GM18868 (cell line): ENCODE measurements around the gene IGF2BP2.
"Not testable (repeated sequence)": the region's sequence is repeated elsewhere in the genome, so short reads cannot be mapped to it uniquely, and the experiment has no call there.

Experiments used
- ATAC-seq: cut with Tn5 transposase; IDR thresholded peaks from one replicate; pipeline ENCODE4 v1.9.1; 2021; ENCODE audit warnings: mild to moderate bottlenecking, moderate library complexity; ENCODE audit not compliant: unreplicated experiment

IGF2BP2 gene

DNA sequence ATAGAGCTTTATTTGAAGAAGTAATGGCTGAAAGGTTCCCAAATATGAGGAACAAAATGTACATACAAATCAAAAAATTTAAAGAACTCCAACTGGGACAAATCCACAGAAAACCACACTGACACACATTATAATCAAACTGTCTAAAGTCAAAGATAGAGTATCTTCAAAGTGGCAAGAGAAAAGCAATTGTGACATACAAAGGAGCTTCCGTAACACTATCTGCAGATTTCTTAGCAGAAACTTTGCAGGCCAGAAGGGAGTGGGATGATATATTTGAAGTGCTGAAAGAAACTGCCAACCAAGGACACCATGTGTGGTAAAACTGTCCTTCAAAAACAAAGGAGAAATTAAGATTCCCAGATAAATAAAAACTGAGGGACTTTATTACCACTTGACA is 146.8 kb downstream of the IGF2BP2 start:
- no peak for ATAC-seq

DNA sequence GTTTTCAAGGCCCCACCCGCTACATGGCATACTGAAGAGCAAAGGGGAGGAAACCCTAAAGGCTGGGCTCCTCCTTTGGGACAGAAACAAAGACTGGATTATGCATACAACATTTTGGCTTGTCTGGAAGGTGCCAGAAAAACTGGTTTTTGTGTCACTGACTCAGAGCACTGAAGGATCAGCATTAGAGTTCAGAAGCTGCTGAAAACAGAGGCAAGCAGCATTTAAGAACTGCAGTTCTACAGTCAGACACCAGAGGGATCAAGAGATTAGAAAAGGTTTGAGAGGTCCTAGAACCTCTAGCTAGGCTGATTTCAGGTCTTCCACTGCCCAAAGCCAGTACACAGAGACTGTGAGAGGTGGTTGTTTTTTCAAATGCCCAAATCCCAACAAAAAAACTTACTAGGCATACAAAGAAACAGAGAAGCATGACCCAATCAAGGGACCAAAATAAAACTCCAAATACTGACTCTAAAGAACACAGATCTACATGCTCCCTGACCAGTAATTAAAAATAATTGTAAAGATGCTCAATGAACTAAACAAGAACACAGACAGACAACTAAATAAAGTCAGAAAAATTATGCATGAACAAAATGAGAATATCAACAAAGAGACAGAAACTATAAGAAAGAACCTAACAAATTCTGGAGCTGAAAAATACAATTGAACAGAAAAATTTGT is 147.6 kb downstream of the IGF2BP2 start:
- ATAC-seq = no peak

DNA sequence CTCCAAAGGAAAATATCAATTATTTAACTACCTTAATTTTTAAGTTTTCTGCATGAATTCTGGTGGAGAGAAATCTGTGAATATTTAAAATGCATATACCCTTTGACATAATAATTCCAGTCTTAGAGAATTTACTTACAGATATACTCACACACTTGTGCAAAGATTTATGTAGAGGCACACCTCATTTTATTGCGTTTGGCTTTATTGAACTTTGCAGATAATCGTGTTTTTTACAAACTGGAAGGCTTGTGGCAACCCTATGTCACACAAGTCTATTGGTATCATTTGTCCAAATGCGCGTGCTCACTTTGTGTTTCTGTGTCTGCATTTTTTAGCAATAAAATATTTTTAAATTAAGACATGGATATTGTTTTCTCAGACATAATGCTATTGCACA is 157.3 kb downstream of the IGF2BP2 start:
- no peak for ATAC-seq

DNA sequence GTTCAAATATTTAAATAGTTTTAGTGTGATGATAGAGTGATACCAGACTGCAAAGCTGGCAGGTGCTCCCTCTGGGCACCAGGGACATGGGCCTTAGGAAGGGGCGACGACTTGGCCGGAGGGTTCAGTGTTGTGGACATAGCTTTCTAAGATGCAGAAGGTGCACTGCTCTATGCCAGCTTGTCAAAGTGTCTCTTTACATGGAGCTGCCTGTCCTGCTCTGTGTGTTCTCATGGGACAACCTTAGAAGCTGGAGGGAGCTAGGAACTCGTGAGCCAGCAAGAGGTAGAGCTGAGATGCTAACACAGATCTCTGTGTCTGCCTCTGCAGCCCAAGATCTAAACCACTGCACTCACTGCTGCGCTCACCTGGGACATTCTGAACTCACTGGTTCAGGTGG is 160.9 kb downstream of the IGF2BP2 start:
- no peak for ATAC-seq

DNA sequence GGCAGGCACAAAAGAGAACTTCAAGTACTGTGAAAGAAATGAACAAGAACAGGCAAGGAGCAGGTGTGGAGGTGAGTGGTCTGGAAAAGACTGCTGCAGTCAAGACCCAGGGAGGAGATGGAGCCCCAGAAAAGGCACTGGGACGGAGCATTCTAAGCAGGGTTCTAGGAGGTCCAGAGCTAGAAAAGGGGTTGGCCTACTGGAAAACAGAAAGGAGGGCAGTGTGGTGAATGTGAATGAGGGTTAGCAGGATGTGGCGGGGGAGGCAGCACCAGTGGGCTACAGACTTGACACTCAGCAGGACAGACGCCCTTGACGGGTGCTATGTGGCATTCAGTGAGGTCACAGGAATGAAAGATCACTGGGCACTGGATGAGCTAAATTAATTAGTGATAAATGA is 163.1 kb downstream of the IGF2BP2 start:
- no peak for ATAC-seq

DNA sequence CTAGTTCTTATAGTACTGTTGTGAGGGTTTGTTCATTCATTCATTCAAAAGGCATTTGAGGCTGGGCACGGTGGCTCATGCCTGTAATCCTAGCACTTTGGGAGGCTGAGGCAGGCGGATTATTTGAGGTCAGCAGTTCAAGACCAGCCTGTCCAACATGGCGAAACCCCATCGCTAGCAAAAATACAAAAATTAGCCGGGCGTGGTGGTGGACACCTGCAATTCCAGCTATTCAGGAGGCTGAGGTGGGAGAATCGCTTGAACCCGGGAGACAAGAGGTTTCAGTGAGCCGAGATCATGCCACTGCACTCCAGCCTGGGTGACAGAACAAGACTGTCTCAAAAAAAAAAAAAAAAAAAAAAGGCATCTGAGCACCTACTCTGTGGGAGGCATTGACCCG is 163.5 kb downstream of the IGF2BP2 start:
- not testable (repeated sequence) for ATAC-seq

DNA sequence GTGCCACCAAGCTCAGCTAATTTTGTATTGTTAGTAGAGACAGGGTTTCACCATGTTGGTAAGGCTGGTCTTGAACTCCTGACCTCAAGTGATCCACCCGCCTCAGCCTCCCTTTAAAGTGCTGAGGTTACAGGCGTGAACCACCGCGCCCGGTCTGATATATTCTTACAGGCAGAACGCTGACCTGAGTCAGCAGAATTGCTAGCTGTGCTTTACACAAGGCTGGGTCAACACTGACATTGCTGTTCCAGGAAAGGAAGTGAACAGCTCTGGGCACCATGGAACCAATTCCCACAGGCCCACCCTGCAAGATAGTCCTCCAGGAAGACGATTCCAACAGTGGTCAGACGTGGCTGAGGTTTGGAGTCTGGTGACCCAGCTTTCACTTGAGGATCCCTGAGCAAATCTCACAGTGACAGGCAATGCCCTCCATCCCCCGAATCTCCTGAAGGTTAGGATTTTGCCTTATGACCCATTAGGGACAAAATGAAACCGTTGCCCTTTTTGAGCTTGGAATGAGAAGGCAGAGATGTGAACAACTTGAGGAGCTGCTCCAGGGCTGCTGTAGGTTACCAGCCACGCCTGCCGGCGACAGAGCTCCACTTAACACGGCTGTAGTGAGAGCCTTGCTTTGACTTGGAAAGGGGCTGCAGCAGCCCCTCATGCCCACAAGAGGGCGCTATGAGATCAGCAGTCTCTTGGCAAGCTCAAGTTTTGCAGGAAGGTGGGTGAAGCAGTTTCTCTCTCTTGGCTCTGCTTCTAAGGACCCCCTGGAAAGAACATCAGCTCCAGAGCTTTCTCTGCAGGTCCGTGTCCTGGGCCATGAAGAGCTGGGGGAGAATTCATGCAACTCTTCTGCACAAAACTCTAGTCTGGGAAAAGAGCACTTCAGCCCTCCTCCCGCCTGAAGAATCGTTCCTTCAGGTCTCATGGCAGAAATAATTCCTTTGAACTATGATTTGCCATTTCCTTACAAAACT is 164.6 kb downstream of the IGF2BP2 start:
- peak; percentile 65 for ATAC-seq

DNA sequence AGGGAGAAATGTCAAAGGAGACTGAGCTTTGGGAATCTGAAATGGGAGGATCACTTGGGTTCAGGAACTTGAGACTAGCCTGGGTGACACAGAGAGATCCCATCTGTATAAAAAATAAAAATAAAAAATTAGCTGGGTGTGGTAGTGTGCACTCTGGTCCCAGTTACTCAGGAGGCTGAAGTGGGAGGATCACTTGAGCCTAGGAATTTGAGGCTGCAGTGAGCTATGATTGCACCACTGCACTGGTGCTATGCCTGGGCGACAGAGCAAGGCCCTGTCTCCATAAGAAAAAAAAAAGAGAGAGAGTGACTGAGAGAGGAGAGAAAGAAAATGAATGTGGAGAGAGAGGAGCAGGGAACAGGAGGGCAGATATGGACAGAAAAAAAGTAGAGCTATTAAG is 165.9 kb downstream of the IGF2BP2 start:
- ATAC-seq = no peak

DNA sequence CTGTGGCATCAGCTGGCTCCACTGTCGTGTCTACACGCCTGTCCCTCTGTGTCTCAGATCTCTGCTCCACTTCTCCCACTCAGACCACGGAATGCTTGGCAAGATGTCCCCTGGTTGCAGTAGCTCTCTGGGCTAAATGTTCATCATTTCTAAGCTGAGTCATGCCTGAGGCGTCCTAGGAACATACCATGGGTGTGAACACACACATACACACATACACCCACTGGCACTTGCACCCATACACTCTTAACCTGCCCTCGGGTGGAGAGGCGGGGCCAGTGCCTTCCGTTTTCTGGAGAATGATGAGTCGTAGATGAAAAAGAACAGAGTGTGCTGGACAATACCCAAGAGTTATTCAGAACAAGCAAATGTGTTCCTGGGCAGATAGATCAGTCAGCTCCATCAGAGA is 166.3 kb downstream of the IGF2BP2 start:
- no peak for ATAC-seq

DNA sequence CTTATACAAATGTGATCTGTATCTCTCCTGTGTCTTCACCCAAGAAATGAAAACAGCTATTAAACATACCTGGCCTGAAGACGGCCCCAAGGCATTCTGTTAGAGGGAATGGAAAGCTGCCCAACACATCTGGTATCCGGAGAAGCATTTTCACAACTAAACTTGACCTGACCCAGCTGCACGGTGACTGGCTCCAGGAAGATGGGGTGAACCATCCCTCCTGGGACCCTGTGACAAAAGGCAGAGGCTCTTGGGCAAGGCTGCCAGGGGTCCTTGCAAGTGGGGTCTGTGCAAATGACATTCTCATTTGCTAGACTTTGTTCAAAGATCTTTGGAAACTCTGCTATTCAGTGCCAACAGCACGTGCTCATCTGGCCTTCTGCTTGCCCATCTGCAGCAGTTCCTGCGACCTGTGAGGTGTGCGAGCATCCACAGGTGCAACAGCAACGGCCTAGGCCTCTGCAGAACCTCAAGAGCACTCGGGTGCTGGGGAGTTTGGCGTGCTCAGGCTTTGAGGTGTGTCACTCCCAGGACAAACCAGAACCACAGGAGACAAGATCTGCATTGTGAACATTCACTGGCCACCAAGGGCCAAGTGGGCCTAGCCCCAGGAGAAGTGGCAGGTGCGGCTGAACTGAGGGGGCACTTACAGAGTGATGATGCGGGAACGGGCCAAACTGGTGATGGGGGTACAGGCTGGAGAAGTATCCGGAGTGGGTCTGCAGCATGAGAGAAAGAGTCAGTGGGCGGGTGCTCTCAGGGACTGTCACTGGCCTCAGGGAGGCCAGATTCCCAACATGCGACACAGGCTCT is 166.9 kb downstream of the IGF2BP2 start:
- no peak for ATAC-seq

DNA sequence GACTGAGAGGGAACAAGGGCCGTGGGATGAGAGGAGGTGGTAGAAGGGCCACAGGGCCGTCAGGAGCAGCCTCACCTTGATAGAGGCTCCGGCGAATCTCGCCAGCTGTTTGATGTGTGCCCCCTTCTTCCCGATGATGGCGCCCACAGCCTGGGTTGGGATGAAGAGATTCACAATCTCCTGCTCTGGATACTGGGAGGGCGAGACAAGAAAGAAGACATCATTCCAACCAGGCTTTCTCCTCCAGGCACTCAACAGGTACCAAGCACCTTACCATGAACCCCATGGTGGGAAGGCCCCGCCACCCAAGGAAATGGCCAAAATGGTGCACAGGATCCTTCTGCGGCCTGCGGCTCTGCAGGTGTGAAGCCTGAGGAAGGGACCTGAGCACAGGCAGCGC is 167.6 kb downstream of the IGF2BP2 start:
- no peak for ATAC-seq

DNA sequence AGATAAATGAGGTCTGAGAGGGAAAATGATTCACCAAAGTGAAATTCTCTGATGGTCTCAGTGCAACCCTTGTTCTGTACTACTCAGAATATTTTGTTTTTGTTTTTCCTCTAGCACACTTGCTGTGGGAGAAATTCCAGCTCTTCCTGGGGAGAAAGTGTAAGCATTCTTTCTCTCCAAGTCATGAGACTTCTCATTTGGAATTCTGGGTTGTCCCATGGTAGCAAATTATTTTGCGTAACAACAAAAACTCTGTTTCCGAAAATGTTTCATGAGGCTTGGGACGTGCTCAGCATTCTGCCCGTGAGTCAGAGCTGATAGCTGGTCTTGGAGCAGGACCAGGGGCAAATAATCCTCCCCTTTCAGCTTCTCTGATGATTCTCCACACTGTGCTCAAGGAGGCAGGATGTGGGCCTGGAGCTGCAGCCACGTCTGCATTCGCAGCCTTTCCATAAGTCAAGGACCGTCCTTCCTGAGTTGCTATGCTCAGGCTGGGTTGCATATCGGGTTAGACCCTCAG is 168.5 kb downstream of the IGF2BP2 start:
- ATAC-seq = no peak

DNA sequence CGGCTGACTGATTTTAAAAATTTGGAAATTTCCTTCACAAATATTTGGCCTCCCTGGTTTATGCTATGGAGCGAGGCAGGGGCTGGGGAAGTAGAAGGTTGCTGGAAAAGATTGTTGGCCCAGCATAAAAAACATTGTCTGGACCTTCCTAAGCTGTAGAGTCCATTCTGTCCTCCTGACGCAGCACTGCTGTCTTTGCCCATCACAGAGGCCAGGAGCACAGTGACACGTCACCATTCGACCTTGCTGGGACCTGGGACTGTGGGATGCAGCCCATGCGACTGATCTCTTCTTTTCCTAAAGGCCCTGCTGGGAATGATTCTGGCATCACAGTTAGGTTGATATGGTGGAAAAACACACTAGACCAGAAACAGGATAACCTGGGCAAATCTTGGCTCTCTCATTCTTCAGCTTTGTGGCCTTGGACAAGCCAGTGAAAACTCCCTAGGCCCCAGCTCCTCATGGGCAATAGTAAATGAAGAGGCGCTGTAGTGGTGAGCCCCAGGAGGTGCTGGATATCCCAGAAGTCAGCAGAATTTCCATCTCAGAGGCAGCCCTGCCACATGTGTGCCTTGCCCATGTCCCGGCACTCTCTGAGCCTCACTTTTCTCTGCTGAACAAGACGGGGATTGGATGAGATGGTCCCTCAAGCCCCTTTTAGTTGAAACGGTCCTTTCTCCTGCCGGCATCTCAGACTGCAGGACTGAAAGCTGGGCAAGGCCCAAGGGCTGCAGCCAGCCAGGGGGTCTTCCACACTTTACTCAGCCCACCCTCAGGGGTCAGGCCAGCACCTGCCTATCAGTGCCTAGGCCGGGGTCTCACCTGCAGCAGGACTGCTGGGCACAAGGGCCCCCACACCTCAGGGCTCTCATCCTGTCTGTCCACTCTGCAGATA is 169.2 kb downstream of the IGF2BP2 start:
- no peak for ATAC-seq

DNA sequence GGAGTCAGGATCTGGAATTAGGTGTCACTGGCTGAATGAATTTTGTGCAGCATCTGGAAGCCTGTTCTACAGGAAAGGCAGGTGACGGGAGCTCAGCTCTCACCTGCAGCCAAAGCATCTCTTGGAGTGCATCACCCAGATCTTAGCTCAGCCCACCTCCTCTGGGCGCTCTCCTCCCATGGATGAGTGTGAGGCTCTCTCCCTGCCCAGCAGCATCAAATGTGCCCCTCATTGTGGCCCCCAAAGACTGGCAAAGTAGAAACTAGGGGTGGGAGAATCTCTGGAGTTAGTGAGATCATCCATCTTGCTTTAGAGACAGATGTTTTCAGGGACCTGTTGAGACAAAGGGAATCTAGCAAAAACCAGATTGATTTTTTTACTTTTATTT is 170.1 kb downstream of the IGF2BP2 start:
- no peak for ATAC-seq

DNA sequence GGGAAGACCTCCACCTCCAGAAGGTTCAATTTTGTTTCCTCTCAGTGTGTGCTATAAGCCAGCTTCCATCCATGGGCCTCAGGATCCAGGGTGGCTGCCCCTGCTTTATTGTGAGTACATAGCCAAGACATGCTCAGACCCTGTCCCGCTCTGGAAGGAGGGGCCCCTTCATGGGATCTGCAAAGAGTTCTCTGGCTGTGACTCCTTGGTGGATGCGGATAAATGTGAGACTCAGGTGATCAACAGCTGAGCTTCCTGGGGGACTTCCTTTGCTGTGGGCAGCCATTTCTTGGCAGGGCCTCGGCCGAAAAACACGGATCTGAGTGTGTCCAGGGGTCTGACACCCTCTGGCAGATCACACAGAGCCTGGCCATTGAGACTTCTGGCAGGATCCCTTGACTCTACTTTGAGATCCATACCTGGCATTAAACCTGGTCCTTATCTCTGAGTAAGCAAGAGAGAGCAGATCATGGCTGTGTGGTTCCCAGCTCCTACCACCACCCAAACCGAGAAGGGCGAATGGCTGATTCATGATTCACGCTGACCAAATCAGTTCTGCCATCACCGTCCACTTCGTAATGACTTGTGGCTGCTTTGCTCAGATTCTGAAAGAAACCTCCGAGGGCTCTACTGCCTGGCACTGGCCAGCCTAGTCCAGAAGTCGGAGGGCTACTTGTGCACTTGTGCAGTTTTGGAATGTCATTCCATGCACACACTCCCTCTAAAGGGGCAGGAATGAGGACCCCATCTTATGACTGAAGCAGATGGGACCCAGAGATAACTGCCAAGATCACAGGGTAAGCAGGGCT is 170.7 kb downstream of the IGF2BP2 start:
- no peak for ATAC-seq

DNA sequence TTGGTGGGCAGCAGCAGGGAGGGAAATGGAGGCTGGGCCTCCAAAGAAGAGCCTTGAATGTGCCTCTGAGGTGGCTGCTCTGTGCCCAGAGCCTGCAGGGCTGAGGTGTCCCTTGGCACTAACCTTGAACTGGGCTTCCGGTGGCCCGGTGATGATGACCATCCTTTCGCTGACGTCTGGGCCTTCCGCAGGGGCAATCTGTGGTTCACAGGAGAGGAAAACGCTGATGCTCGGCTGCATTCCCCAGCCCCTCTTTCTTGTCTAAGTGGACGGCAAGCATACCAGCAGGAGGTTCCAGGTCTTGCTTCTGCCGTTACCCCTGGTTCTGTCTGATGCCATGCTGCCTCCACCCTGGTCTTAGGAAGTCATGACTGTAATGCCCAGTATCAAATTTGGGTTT is 172.9 kb downstream of the IGF2BP2 start:
- ATAC-seq = no peak

DNA sequence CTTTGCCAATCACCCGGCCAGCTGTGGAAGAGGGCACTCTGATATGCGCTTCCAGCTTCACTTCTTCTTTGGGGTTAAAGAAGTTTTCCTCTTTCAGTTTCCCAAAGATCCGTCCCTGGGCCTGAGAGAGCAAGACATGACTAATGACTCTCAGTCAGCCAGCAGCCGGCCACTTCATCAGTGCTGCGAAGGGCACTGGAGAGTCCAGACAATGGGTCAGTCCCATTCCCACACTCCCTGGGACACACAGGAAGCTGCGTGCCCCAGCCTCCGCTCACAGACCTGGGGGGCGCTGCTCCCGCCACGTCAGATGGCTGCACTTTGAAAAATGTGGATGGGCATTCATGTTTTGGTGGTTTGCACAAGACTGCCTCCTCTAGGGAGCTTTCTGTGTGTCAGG is 175.4 kb downstream of the IGF2BP2 start:
- ATAC-seq = no peak

DNA sequence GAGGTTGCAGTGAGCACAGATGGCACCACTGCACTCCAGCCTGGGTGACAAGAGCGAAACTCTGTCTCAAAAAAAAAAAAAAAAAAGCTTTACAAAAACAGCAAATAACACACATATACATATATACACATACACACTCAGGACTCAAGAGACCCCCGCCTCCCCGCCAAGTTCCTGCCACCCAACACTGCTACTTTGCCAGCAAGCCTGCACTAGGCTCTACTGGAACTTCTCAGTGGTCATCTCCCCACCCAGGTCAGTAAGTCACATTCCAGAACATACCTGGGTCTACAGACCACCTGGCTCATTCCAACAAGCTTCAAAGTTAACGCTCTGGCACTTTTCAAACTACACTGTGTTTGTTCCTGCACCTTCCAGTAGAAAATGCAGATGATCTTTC is 176.4 kb downstream of the IGF2BP2 start:
- ATAC-seq = no peak

DNA sequence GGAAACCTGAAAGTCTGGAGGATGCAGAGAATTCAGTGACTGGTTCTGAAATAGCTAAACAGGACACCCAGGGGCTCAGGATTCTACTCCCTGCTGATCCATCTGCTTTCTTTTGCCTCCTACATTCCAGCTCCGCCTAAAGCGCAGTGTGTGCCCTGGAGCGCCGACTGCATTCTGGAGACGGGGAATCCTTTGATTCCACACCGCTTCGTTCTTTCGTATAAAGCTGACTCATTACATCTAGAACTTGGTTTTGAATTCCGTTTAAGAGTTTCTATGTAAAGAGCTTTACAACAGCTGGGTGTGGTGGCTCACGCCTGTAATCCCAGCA is 177.0 kb downstream of the IGF2BP2 start:
- ATAC-seq = no peak
